ENCODE data around the gene CNKSR3.

DNA sequence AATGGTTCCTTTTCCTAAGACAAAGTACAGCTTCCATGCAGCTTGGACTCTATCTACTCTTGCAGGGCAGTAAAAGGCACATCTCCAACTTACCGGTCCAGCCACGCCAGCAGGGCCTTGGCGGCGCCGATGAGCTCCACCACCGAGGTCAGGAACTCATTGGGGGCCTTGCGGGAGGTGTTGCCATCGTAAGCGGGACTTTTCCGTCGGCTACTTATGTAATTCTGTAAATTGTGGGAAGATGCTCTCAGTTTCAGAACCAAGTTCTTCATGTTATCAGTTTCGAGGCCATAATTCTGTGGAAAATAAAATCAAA, 68.5 kb downstream of the CNKSR3 start:
- TF ChIP-seq EZH2 (IDR thresholded peaks at IDR 0.05; ENCODE audit: low read depth, unreplicated experiment): no peak
- TF ChIP-seq, protein P1, sequence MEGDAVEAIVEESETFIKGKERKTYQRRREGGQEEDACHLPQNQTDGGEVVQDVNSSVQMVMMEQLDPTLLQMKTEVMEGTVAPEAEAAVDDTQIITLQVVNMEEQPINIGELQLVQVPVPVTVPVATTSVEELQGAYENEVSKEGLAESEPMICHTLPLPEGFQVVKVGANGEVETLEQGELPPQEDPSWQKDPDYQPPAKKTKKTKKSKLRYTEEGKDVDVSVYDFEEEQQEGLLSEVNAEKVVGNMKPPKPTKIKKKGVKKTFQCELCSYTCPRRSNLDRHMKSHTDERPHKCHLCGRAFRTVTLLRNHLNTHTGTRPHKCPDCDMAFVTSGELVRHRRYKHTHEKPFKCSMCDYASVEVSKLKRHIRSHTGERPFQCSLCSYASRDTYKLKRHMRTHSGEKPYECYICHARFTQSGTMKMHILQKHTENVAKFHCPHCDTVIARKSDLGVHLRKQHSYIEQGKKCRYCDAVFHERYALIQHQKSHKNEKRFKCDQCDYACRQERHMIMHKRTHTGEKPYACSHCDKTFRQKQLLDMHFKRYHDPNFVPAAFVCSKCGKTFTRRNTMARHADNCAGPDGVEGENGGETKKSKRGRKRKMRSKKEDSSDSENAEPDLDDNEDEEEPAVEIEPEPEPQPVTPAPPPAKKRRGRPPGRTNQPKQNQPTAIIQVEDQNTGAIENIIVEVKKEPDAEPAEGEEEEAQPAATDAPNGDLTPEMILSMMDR (conservative IDR thresholded peaks at IDR 0.05; ENCODE audit: low read depth in 2 of 2): no peak
- TF ChIP-seq CREB1 (CRISPR knock-in tag; IDR thresholded peaks at IDR 0.05; ENCODE audit: low read depth): no peak
- TF ChIP-seq POLR2AphosphoS5 (IDR thresholded peaks at IDR 0.05; ENCODE audit: low read depth): no peak
- TF ChIP-seq ZNF331 (CRISPR knock-in tag; IDR thresholded peaks at IDR 0.05; ENCODE audit: low read depth): no peak
- TF ChIP-seq JUNB (IDR thresholded peaks at IDR 0.05; ENCODE audit: unreplicated experiment): no peak

Measured in GM23338 (cell line).